Motor neuron (in vitro differentiated cells): ENCODE data around the gene NCKAP5. TPM values are rescaled to one million over a fixed set of nuclear protein-coding genes. Genes with fewer than 3 reads are reported as not detected.

Source experiments
- ATAC-seq, 8 experiments: fragments of 200-7000 bp; cut with Tn5 transposase; replicated peaks in 6 of 8; 2 replicates each; pipeline ENCODE4 v1.8.0; 2021; ENCODE audit warnings: mild to moderate bottlenecking in 8 of 8, moderate library complexity in 8 of 8
- H3K27ac ChIP-seq, 2 donors: fragments of 250-450 bp; sonication (Bioruptor Pico); 2 replicates each; pipeline ENCODE4 v1.9.0; 2021; ENCODE audit warnings: antibody characterized with exemption in 2 of 2, mild to moderate bottlenecking in 2 of 2, moderate library complexity in 1 of 2
- H3K4me1 ChIP-seq, 2 donors: fragments of 250-450 bp; sonication (Bioruptor Pico); replicated peaks in 1 of 2; 2 replicates each; pipeline ENCODE4 v1.6.1; 2021; ENCODE audit warnings: antibody characterized with exemption in 2 of 2, mild to moderate bottlenecking in 2 of 2, moderate library complexity in 1 of 2
- H3K4me3 ChIP-seq, 5 donors: fragments of 250-450 bp; sonication (Bioruptor Pico); 2 replicates each; pipeline ENCODE4 v1.9.0; 2021; ENCODE audit warnings: antibody characterized with exemption in 5 of 5, mild to moderate bottlenecking in 5 of 5, moderate library complexity in 4 of 5
- WGBS, 10 experiments: fragments of 450-650 bp; shearing (Covaris generic); methylation state at CpG; one replicate each; pipeline ENCODE4 v1.0.0; 2022; 5-methylcytosine and 5-hydroxymethylcytosine counted together
- in situ Hi-C, 9 experiments: fragments of 400-800 bp; cut with MboI; loops; one replicate each; pipeline ENCODE4 v1.15.0; 2021; ENCODE audit warnings: low sequenced_read_pairs in 9 of 9, low pct_unique_long_range_greater_than_20kb in 2 of 9; ENCODE audit not compliant: unreplicated experiment in 9 of 9
- total RNA-seq, 8 experiments: library from RNA; unstranded; fragments of 300-600 nt; gene quantifications; 2 replicates each; pipeline versions ENCODE4 v1.2.3 to v1.2.4, GENCODE V29; 2022

The NCKAP5 gene
- total RNA-seq, 8 experiments from 2014 or later, result 0.66 to 16.2 (median 5.9) TPM

DNA sequence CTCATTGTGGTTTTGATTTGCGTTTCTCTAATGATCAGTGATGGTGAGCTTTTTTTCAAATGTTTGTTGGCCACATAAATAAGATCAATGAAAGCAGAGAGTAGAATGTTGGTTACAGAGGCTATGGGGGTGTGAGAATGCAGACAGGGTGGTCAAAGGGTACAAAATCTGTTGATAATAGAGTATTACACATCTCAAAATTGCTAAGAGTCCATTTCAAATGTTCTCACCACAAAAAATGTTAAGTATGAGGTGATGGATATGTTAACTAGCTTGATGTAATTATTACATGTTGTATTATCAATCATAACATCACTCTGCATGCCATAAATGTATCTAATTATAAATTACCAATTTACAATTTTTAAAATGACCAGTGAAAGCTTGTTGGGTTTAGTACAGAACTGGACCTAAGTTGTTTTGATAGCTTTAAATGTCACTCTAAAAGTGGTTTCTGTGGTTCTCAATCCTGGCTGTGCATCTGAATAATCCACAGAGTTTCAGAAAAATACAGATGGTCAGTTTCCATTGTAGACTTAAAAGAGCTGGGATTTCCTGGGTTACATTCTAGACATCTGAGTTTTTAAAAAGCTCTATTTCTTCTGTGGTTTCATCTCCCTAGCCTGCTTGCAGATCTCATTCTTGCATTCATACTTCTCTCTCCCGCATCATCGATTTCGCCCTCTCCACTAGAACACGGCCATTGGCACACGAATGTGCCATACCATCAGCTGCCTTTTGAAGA lies 612.2 kb downstream of the NCKAP5 start:
- Histone ChIP-seq H3K27ac (no peak overlapping the region), H3K4me1 (peaks cover 8 to 17% of the 10 kb centered on the region in 2 donors), H3K4me3 (no peak overlapping the region)
- 78 to 100% (median 94%) methylated on average over 3 to 6 of the region's 6 CpGs; no CpG with 5 or more reads in 2 of the 10 experiments for WGBS, 10 experiments
- in situ Hi-C loops, result no loop called here
- ATAC-seq, result no peak

GRCh38 chr2:132953771-132954170 lies 614.5 kb downstream of the NCKAP5 start:
- 100% methylated on average over 1 of the region's 1 CpG; no CpG with 5 or more reads in 5 of the 10 experiments for whole genome bisulfite sequencing, 10 experiments
- in situ Hi-C loops, result no loop called here

DNA sequence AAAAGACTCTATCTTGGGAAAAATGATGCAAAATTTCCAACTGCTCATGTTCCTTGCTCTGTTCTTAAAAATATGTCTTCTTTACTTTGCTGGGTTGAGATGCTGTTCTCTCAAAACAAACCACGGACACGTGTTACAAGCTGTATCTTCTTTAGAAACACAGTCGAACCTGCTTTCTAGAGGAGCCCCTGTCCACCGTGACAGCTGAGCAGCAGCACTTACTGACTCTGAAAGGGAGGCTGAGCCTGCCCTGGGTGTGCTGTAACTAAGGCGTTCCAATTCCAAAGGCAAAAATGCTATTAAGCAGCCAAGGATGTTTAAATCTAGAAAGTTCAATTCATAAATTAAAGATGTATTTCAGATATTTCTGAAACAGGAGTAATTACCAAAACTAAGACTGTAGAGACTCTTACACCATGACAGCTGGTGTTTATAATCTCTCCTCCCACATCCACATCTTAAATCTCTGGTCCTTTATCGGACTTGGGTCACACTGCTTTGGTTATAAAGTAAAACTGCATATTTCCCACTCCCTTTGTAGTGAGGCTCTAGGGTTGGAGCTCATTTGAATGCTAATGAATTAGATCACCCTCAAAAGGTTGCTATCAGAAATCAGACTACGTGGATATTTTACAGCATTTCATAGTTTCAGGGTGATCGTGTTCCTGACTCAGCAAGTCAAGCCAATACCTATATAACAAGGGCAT lies 617.1 kb downstream of the NCKAP5 start:
- in situ Hi-C loops, result no loop called here
- ATAC-seq, result peak in 6 of 8 experiments; percentile 66 to 94 (median 84)
- WGBS, 10 experiments, result 36 to 85% (median 49%) methylated on average over 2 to 8 of the region's 8 CpGs

More at GRCh38 chr2:132953771-132954170, 614.5 kb downstream of the NCKAP5 start:
- H3K27ac ChIP-seq, result no peak overlapping the region
- no peak overlapping the region for H3K4me3 ChIP-seq
- peaks cover 15 to 25% of the 10 kb centered on the region in 2 donors for H3K4me1 ChIP-seq
- ATAC-seq, result no peak

GRCh38 chr2:132949108-132949507 lies 619.2 kb downstream of the NCKAP5 start:
- ATAC-seq, result peak in 1 of 8 experiments; percentile 28
- in situ Hi-C loops, result no loop called here
- Histone ChIP-seq H3K4me1 (peaks cover 19 to 30% of the 10 kb centered on the region in 2 donors), H3K27ac (no peak overlapping the region), H3K4me3 (no peak overlapping the region)
- WGBS, 10 experiments, result 49 to 93% (median 83%) methylated on average over 1 to 2 of the region's 3 CpGs; no CpG with 5 or more reads in 3 of the 10 experiments

More for the DNA sequence above, 617.1 kb downstream of the NCKAP5 start:
- no peak overlapping the region for H3K4me3 ChIP-seq
- H3K4me1 ChIP-seq, result peaks cover 19 to 30% of the 10 kb centered on the region in 2 donors
- no peak overlapping the region for H3K27ac ChIP-seq

GRCh38 chr2:132948211-132948610 lies 620.1 kb downstream of the NCKAP5 start:
- 20 to 100% (median 100%) methylated on average over 1 to 6 of the region's 6 CpGs; no CpG with 5 or more reads in 3 of the 10 experiments for WGBS, 10 experiments

DNA sequence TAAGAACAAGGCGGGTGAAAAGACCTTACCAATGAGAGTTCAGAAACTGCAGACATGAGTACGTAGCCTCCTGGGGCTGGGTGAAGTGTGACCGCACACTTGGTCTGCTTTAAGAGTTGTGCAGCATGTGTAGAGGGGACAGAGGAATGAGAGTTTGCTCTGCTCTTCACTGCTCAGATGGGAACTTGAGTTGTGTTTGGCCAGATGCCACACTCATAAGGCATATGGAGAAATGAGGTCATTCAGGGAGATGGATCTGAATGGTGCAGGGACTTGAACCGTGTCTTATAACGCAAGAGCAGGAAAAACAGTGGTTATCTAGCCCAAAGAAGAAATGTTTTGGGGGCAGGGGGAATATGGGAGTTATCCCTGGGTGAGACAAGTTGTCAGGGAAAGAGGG lies 624.4 kb downstream of the NCKAP5 start:
- WGBS, 10 experiments, result 65 to 100% (median 98%) methylated on average over 2 to 5 of the region's 5 CpGs; no CpG with 5 or more reads in 2 of the 10 experiments
- no peak overlapping the region for H3K4me3 ChIP-seq
- H3K4me1 ChIP-seq, result peaks cover 4 to 5% of the 10 kb centered on the region in 2 donors
- H3K27ac ChIP-seq, result no peak overlapping the region
- peak in 2 of 8 experiments; percentile 36 to 40 for ATAC-seq
- in situ Hi-C loops, result no loop called here

More at GRCh38 chr2:132948211-132948610, 620.1 kb downstream of the NCKAP5 start:
- in situ Hi-C loops, result no loop called here
- Histone ChIP-seq H3K4me3 (no peak overlapping the region), H3K27ac (no peak overlapping the region), H3K4me1 (peaks cover 19 to 30% of the 10 kb centered on the region in 2 donors)
- ATAC-seq, result no peak

- ATAC-seq, result no peak
- H3K4me3 ChIP-seq, result no peak overlapping the region
- no peaks in the 10 kb centered on the region for H3K4me1 ChIP-seq
- no peak overlapping the region for H3K27ac ChIP-seq
- 54 to 100% (median 89%) methylated on average over 1 to 4 of the region's 4 CpGs for WGBS, 10 experiments
- in situ Hi-C loops, result no loop called here
These were observed 626.8 kb downstream of the NCKAP5 start for GRCh38 chr2:132941296-132942020.

DNA sequence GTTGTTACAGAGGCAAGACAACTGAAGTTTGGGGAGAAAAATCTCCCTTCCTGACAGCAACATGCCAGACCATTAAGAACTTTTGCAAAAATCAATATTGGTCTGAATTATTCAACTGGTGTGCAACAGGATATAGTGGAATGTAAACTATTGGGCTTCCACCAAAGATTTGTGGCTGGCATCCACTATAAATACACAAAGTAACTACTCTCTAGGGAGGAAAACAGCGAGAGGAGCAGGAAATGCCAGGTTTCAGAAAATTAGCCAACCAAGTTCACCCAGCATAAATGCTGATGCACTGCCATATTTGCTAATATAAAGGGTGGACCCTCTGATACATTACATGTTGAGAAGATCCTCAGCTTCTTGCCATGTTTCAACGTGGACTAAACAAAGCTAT lies 630.6 kb downstream of the NCKAP5 start:
- ATAC-seq, result no peak
- in situ Hi-C loops, result no loop called here
- no peaks in the 10 kb centered on the region for H3K4me1 ChIP-seq
- no peak overlapping the region for H3K4me3 ChIP-seq
- WGBS, 10 experiments, result 0 to 100% (median 72%) methylated on average over 1 to 2 of the region's 2 CpGs; no CpG with 5 or more reads in 2 of the 10 experiments
- no peak overlapping the region for H3K27ac ChIP-seq

- ATAC-seq, result no peak
- Histone ChIP-seq H3K27ac (no peak overlapping the region), H3K4me1 (no peaks in the 10 kb centered on the region), H3K4me3 (no peak overlapping the region)
- in situ Hi-C loops, result no loop called here
- 80 to 100% (median 94%) methylated on average over 1 of the region's 1 CpG; no CpG with 5 or more reads in 4 of the 10 experiments for WGBS, 10 experiments
These were observed 631.5 kb downstream of the NCKAP5 start for GRCh38 chr2:132936791-132937190.

DNA sequence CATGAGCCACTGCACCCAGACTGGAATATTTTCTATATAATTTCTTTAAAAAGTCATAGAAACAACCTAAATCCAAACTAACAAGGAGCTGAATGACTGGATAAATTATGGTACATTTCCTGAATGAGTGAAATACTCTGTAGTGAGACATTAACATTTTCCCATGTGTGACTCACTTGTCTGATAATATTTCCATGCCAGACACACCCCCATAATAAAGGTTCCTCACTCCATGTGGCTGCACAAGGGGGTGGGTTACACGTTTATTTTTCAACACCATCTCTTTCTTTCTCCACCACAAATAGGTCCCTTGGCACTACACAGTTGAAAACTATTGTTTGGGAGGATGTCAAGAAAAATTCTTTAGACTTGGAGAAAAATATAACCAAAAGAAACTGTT lies 632.0 kb downstream of the NCKAP5 start:
- in situ Hi-C loops, result no loop called here
- H3K27ac ChIP-seq, result no peak overlapping the region
- peak in 3 of 8 experiments; percentile 65 to 98 (median 97) for ATAC-seq
- no peaks in the 10 kb centered on the region for H3K4me1 ChIP-seq
- WGBS, 10 experiments, result 0 to 93% (median 0%) methylated on average over 1 of the region's 1 CpG; no CpG with 5 or more reads in 3 of the 10 experiments
- no peak overlapping the region for H3K4me3 ChIP-seq

DNA sequence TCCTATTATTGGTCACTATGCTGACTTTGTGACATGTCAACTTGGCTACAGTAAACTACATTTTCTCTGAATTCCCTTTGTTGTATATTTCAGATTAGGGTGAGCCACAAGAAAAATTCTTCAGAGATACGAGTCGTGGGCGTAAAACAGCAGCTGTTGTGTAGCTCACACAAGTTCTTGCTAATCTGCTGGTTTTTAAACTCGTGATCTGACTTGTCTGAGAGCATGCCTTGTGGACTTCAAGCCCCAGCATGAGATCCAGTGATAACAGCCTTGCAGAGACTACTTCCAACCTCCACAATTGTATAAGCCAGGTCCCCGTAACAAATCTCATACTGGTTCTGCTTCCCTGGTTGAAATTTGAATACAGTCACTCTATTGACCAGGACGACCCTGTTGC lies 638.5 kb downstream of the NCKAP5 start:
- H3K4me3 ChIP-seq, result no peak overlapping the region
- H3K4me1 ChIP-seq, result no peaks in the 10 kb centered on the region
- ATAC-seq, result no peak
- WGBS, 10 experiments, result 11 to 100% (median 73%) methylated on average over 1 to 5 of the region's 6 CpGs
- no peak overlapping the region for H3K27ac ChIP-seq
- in situ Hi-C loops, result no loop called here

DNA sequence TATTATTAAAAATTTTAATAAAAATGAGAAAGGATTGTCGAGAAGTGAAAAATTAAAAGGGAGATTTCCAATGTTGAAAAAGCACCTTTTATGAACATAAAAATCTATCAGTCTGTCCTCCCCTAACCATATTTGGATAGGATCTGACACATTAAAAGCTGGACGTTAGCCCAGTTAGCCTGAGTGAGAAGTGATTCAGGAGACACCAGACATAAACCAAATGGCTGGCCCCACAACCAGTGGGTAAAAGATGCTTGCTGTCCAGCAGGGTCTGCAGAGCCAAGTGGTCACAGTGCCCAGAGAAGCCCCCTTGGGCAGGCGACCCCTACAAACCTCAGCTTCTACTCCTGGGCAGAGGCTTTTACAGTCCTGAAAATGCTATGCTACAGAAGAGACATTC lies 644.5 kb downstream of the NCKAP5 start:
- Histone ChIP-seq H3K27ac (no peak overlapping the region), H3K4me1 (peaks cover 3 to 16% of the 10 kb centered on the region in 2 donors), H3K4me3 (no peak overlapping the region)
- no peak for ATAC-seq
- WGBS, 10 experiments, result 39 to 100% (median 79%) methylated on average over 1 to 3 of the region's 3 CpGs
- in situ Hi-C loops, result no loop called here
